Measurements from ENCODE around the gene CACNA1C. TPM values are rescaled to one million over a fixed set of nuclear protein-coding genes. Genes with fewer than 3 reads are reported as not detected.

The CACNA1C gene
- total RNA-seq, 4 donors from 2014 or later: 0.38 to 2.4 (median 1.4) TPM

- 56 to 61% methylated on average over 12 of the region's 12 CpGs for WGBS, 2 donors
- no peak overlapping the region for H3K4me3 ChIP-seq (ENCODE audit: low read depth, poor library complexity, severe bottlenecking)
- intact Hi-C loops (cut with DNase I; ENCODE audit: low total_unique reads): loop anchor here (10.0 kb wide), 1 partner anchor 552 kb away; no protein-coding TSS in a partner anchor
- TF ChIP-seq POLR2A (IDR thresholded peaks at IDR 0.05): no peak
- TF ChIP-seq, protein P1, sequence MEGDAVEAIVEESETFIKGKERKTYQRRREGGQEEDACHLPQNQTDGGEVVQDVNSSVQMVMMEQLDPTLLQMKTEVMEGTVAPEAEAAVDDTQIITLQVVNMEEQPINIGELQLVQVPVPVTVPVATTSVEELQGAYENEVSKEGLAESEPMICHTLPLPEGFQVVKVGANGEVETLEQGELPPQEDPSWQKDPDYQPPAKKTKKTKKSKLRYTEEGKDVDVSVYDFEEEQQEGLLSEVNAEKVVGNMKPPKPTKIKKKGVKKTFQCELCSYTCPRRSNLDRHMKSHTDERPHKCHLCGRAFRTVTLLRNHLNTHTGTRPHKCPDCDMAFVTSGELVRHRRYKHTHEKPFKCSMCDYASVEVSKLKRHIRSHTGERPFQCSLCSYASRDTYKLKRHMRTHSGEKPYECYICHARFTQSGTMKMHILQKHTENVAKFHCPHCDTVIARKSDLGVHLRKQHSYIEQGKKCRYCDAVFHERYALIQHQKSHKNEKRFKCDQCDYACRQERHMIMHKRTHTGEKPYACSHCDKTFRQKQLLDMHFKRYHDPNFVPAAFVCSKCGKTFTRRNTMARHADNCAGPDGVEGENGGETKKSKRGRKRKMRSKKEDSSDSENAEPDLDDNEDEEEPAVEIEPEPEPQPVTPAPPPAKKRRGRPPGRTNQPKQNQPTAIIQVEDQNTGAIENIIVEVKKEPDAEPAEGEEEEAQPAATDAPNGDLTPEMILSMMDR (IDR thresholded peaks at IDR 0.05): no peak
- no peak for DNase-seq (ENCODE audit: low spot score in 2 of 2)
Observed at GRCh38 chr12:2586156-2587038, 533.6 kb downstream of the CACNA1C start.

GRCh38 chr12:2588345-2588744, 535.6 kb downstream of the CACNA1C start:
- no peak for DNase-seq (ENCODE audit: low spot score in 2 of 2)
- no peak for TF ChIP-seq POLR2A (IDR thresholded peaks at IDR 0.05)
- TF ChIP-seq, protein P1 (IDR thresholded peaks at IDR 0.05): no peak
- WGBS, 2 donors: 88 to 89% methylated on average over 7 of the region's 7 CpGs
- intact Hi-C loops (cut with DNase I; ENCODE audit: low total_unique reads): loop anchor here (10.0 kb wide), 1 partner anchor 554 kb away; no protein-coding TSS in a partner anchor
- no peak overlapping the region for H3K4me3 ChIP-seq (ENCODE audit: low read depth, poor library complexity, severe bottlenecking)

DNA sequence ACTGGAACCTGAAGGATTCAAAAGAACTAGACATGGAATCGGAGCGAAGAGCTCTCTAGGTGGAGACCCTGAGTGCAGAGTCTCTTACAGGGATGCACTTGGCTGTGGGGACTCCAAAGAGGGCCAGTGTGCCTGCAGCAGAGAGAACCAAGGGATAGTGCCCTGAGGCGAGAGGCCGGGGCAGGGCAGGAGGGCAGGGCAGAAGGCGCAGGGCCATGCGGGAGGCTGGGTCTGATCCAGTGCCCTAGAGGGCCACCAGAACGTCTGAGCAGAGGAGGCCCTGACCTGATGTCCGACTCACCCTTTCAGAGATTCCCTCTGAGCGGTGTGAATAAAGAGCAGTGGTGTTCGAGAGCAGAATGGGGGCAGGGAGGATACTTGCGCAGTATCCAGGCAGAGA, 536.6 kb downstream of the CACNA1C start:
- 83 to 89% methylated on average over 11 of the region's 11 CpGs for WGBS, 2 donors
- TF ChIP-seq POLR2A (IDR thresholded peaks at IDR 0.05): no peak
- TF ChIP-seq, protein P1 (IDR thresholded peaks at IDR 0.05): no peak
- intact Hi-C loops (cut with DNase I; ENCODE audit: low total_unique reads): loop anchor here (10.0 kb wide), 1 partner anchor 555 kb away; no protein-coding TSS in a partner anchor
- no peak overlapping the region for H3K4me3 ChIP-seq (ENCODE audit: low read depth, poor library complexity, severe bottlenecking)
- no peak for DNase-seq (ENCODE audit: low spot score in 2 of 2)

- H3K4me3 ChIP-seq (ENCODE audit: low read depth, poor library complexity, severe bottlenecking): no peak overlapping the region
- WGBS, 2 donors: 91 to 93% methylated on average over 5 of the region's 5 CpGs
- intact Hi-C loops (cut with DNase I; ENCODE audit: low total_unique reads): no loop called here
- no peak for TF ChIP-seq POLR2A (IDR thresholded peaks at IDR 0.05)
- TF ChIP-seq, protein P1 (IDR thresholded peaks at IDR 0.05): no peak
- no peak for DNase-seq (ENCODE audit: low spot score in 2 of 2)
Observed at GRCh38 chr12:2593045-2593444, 540.3 kb downstream of the CACNA1C start.

DNA sequence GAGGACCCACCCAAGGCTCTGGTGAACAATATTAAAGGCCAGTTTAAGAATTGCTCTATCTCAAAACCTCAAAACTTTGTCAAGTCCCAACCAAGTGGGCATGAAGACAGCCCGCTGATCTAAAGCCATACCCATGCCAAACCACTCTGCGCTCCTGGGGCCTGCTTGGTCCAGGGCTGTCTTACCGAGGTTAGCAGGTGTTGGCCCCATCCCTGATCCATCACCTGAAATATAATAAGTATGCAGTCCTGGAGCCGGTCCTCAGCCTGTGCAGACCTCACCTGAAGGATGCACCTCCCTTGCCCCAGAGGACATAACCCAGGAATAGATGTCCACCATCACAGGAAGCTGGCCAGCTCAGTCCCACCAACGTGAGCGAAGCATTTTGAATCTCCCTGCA, 543.7 kb downstream of the CACNA1C start:
- no peak for DNase-seq (ENCODE audit: low spot score in 2 of 2)
- 83 to 93% methylated on average over 6 of the region's 6 CpGs for WGBS, 2 donors
- intact Hi-C loops (cut with DNase I; ENCODE audit: low total_unique reads): no loop called here
- H3K4me3 ChIP-seq (ENCODE audit: low read depth, poor library complexity, severe bottlenecking): no peak overlapping the region
- TF ChIP-seq, protein P1 (IDR thresholded peaks at IDR 0.05): no peak
- TF ChIP-seq POLR2A (IDR thresholded peaks at IDR 0.05): no peak
